ENCODE data around the gene TEX22. TPM values are rescaled to one million over a fixed set of nuclear protein-coding genes. Genes with fewer than 3 reads are reported as not detected.
A peak's percentile ranks its signal among the peaks of the same experiment; 100 is the strongest.

TEX22 gene
- total and polyA plus RNA-seq, 2 donors from 2014 or later = 1.5 to 3.3 TPM

- peak in 1 of 5 donors; percentile 60 for DNase-seq
Observed at GRCh38 chr14:105394714-105395537, 3.4 kb upstream of the TEX22 start.

GRCh38 chr14:105395538-105395854 lies 2.8 kb upstream of the TEX22 start:
- TF ChIP-seq CTCF (IDR thresholded peaks at IDR 0.05; ENCODE audit: borderline replicate concordance, extremely low read depth, insufficient read depth) = no peak
- H3K9me3 ChIP-seq (ENCODE audit: control insufficient read depth in 2 of 3, insufficient read depth in 1 of 3, low read length in 3 of 3) = peaks cover 0 to 2% (median 0%) of the 10 kb centered on the region in 3 donors
- no peaks in the 10 kb centered on the region for H3K36me3 ChIP-seq (ENCODE audit: control insufficient read depth in 2 of 3, insufficient read depth in 3 of 3, low read length in 3 of 3)
- no peak overlapping the region for H3K4me3 ChIP-seq (ENCODE audit: low read length in 3 of 3)
- no peaks in the 10 kb centered on the region for H3K27me3 ChIP-seq (ENCODE audit: control insufficient read depth, insufficient read depth, low read length)
- intact Hi-C loops (cut with DNase I) = no loop called here
- DNase-seq (peak in 1 of 5 donors; percentile 35), FAIRE-seq (no peak)
- H3K9ac ChIP-seq (ENCODE audit: low read length in 3 of 3) = no peak overlapping the region
- no peak overlapping the region for H3K27ac ChIP-seq (ENCODE audit: low read depth in 2 of 2, low read length in 2 of 2)
- H3K4me1 ChIP-seq (ENCODE audit: control insufficient read depth in 2 of 3, insufficient read depth in 2 of 3, low read depth in 1 of 3, low read length in 3 of 3) = peaks cover 0 to 13% (median 5%) of the 10 kb centered on the region in 3 donors

More at GRCh38 chr14:105394714-105395537, 3.4 kb upstream of the TEX22 start:
- Histone ChIP-seq H3K4me3 (ENCODE audit: low read length in 3 of 3) (no peak overlapping the region), H3K9ac (ENCODE audit: low read length in 3 of 3) (no peak overlapping the region), H3K27me3 (ENCODE audit: control insufficient read depth, insufficient read depth, low read length) (no peaks in the 10 kb centered on the region), H3K36me3 (ENCODE audit: control insufficient read depth in 2 of 3, insufficient read depth in 3 of 3, low read length in 3 of 3) (no peaks in the 10 kb centered on the region), H3K4me1 (ENCODE audit: control insufficient read depth in 2 of 3, insufficient read depth in 2 of 3, low read depth in 1 of 3, low read length in 3 of 3) (peaks cover 0 to 13% (median 5%) of the 10 kb centered on the region in 3 donors), H3K9me3 (ENCODE audit: control insufficient read depth in 2 of 3, insufficient read depth in 1 of 3, low read length in 3 of 3) (peaks cover 0 to 2% (median 0%) of the 10 kb centered on the region in 3 donors), H3K27ac (ENCODE audit: low read depth in 2 of 2, low read length in 2 of 2) (no peak overlapping the region)
- no peak for FAIRE-seq
- TF ChIP-seq CTCF (IDR thresholded peaks at IDR 0.05; ENCODE audit: borderline replicate concordance, extremely low read depth, insufficient read depth) = no peak
- intact Hi-C loops (cut with DNase I) = no loop called here

- H3K27me3 ChIP-seq (ENCODE audit: control insufficient read depth, insufficient read depth, low read length) = no peaks in the 10 kb centered on the region
- H3K4me1 ChIP-seq (ENCODE audit: control insufficient read depth in 2 of 3, insufficient read depth in 2 of 3, low read depth in 1 of 3, low read length in 3 of 3) = peaks cover 0 to 13% (median 5%) of the 10 kb centered on the region in 3 donors
- no peak overlapping the region for H3K27ac ChIP-seq (ENCODE audit: low read depth in 2 of 2, low read length in 2 of 2)
- H3K9ac ChIP-seq (ENCODE audit: low read length in 3 of 3) = peak overlapping the region in 1 of 3 donors; percentile 56
- intact Hi-C loops (cut with DNase I) = no loop called here
- DNase-seq = peak in 1 of 5 donors; percentile 76
- no peak for TF ChIP-seq CTCF (IDR thresholded peaks at IDR 0.05; ENCODE audit: borderline replicate concordance, extremely low read depth, insufficient read depth)
- no peak for FAIRE-seq
- peak overlapping the region; percentile 5 to 79 (median 46) for H3K4me3 ChIP-seq (ENCODE audit: low read length in 3 of 3)
- H3K36me3 ChIP-seq (ENCODE audit: control insufficient read depth in 2 of 3, insufficient read depth in 3 of 3, low read length in 3 of 3) = no peaks in the 10 kb centered on the region
- peaks cover 0 to 6% (median 0%) of the 10 kb centered on the region in 3 donors for H3K9me3 ChIP-seq (ENCODE audit: control insufficient read depth in 2 of 3, insufficient read depth in 1 of 3, low read length in 3 of 3)
Observed at GRCh38 chr14:105397350-105397931, 897 bp upstream of the TEX22 start.
